Limb (tissue), 2 donors: ENCODE data around the gene GPX6.
"Not testable (repeated sequence)": the region's sequence is repeated elsewhere in the genome, so short reads cannot be mapped to it uniquely, and the experiment has no call there.

Experiments used
- DNase-seq, 2 donors: peaks; one replicate each; pipeline ENCODE4 v3.0.0-alpha.2; 2016; ENCODE audit errors: extremely low spot score in 2 of 2

The GPX6 gene

GRCh38 chr6:28486533-28486932 is 29.1 kb downstream of the GPX6 start:
- DNase-seq, result no peak

GRCh38 chr6:28485482-28485881 is 30.1 kb downstream of the GPX6 start:
- DNase-seq, result no peak

- DNase-seq, result no peak
Observed at GRCh38 chr6:28480253-28480932, 35.2 kb downstream of the GPX6 start.

- DNase-seq, result no peak
Observed at GRCh38 chr6:28478518-28478917, 37.1 kb downstream of the GPX6 start.

GRCh38 chr6:28474441-28475219 is 41.0 kb downstream of the GPX6 start:
- DNase-seq, result peak; percentile 31 to 38

- not testable (repeated sequence) for DNase-seq
Observed at GRCh38 chr6:28469153-28469745, 46.3 kb downstream of the GPX6 start.

GRCh38 chr6:28468056-28468455 is 47.5 kb downstream of the GPX6 start:
- DNase-seq, result no peak

GRCh38 chr6:28462401-28462800 is 53.2 kb downstream of the GPX6 start:
- DNase-seq, result no peak

GRCh38 chr6:28458568-28458967 is 57.0 kb downstream of the GPX6 start:
- no peak for DNase-seq
